Glutamatergic neuron (in vitro differentiated cells): ENCODE measurements around the gene MRPL37. TPM values are rescaled to one million over a fixed set of nuclear protein-coding genes. Genes with fewer than 3 reads are reported as not detected.

Source experiments
- DNase-seq: peaks from one replicate; pipeline ENCODE4 v3.0.0; 2022
- H3K27ac Mint-ChIP-seq: one replicate; pipeline ENCODE4 v1.8.0; 2020; ENCODE audit warnings: mild to moderate bottlenecking, mixed read lengths, inconsistent platforms; ENCODE audit not compliant: unreplicated experiment
- H3K27me3 Mint-ChIP-seq: one replicate; pipeline ENCODE4 v1.8.0; 2020; ENCODE audit warnings: mild to moderate bottlenecking, moderate library complexity, mixed read lengths, inconsistent platforms; ENCODE audit not compliant: unreplicated experiment
- H3K36me3 Mint-ChIP-seq: one replicate; pipeline ENCODE4 v1.8.0; 2020; ENCODE audit warnings: mild to moderate bottlenecking, mixed read lengths, inconsistent platforms; ENCODE audit not compliant: unreplicated experiment
- H3K4me1 Mint-ChIP-seq: one replicate; pipeline ENCODE4 v1.8.0; 2020; ENCODE audit warnings: mild to moderate bottlenecking, low read depth, mixed read lengths, inconsistent platforms; ENCODE audit not compliant: unreplicated experiment
- H3K4me3 Mint-ChIP-seq: one replicate; pipeline ENCODE4 v1.8.0; 2020; ENCODE audit warnings: mild to moderate bottlenecking, mixed read lengths, inconsistent platforms; ENCODE audit not compliant: unreplicated experiment
- H3K9me3 Mint-ChIP-seq: one replicate; pipeline ENCODE4 v1.8.0; 2020; ENCODE audit warnings: mild to moderate bottlenecking, moderate library complexity, mixed read lengths, inconsistent platforms; ENCODE audit not compliant: unreplicated experiment
- CTCF ChIP-seq: fragments of 200-600 bp; sonication (generic); IDR thresholded peaks from one replicate; pipeline ENCODE4 v1.5.0; 2021; ENCODE audit not compliant: partially characterized antibody, unreplicated experiment
- total RNA-seq: library from RNA; stranded (reverse); fragmentation: NEBNext Ultra II Directional; extraction: Animal tissue kit (Norgen Biotek cat#: 25700); gene quantifications from one replicate; pipeline ENCODE4 v1.2.1, GENCODE V29; 2021; ENCODE audit not compliant: unreplicated experiment

MRPL37 gene
- total RNA-seq, 1 donor from 2014 or later = 50.9 TPM

DNA sequence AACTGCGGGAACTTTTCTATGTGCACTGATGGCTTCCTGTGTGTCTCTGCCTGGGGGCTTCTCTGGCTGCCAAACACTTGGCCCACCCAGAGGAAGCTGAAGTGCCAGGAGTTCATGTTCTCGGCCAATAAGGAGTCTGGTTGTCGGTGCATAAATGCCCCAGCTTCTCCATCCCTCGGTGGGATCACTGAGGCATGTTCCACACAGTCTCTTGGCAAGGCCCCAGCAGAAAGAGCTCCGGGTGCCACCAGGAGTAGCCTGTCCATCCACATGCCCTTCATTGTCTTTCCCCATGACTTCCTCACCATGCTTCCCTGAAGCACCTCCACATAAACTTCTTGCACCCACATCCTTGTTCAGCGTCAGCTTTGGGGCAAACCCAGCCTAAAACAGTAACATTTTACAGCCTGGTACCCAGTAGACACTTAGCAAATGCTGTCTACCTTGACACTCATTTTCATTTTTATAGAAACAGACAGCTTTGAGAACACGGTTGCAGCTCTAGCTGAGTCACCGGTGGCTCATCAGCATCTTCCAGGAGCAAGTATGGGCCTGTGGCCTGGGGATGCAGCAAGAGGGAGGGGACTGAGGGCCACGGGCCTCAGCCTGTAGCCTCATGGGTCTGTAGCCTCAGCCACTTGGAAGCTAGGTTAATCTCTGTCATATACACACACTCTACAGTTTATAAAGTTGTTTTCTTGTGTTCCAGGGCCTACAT, 32.4 kb upstream of the MRPL37 start:
- Mint-ChIP-seq H3K36me3 (no peaks in the 10 kb centered on the region), H3K27ac (no peak overlapping the region), H3K9me3 (peaks cover 1% of the 10 kb centered on the region), H3K4me3 (no peak overlapping the region), H3K27me3 (peaks cover 2% of the 10 kb centered on the region), H3K4me1 (peaks cover 4% of the 10 kb centered on the region)
- TF ChIP-seq CTCF = no peak
- DNase-seq = no peak

GRCh38 chr1:54168206-54168965, 31.6 kb upstream of the MRPL37 start:
- Mint-ChIP-seq H3K27ac (no peak overlapping the region), H3K4me3 (no peak overlapping the region), H3K27me3 (peaks cover 2% of the 10 kb centered on the region), H3K36me3 (no peaks in the 10 kb centered on the region), H3K9me3 (peaks cover 2% of the 10 kb centered on the region), H3K4me1 (peaks cover 3% of the 10 kb centered on the region)
- no peak for TF ChIP-seq CTCF
- DNase-seq = no peak

GRCh38 chr1:54169068-54169467, 30.9 kb upstream of the MRPL37 start:
- Mint-ChIP-seq H3K4me3 (no peak overlapping the region), H3K9me3 (peaks cover 2% of the 10 kb centered on the region), H3K4me1 (peaks cover 1% of the 10 kb centered on the region), H3K36me3 (no peaks in the 10 kb centered on the region), H3K27ac (no peak overlapping the region), H3K27me3 (no peaks in the 10 kb centered on the region)
- TF ChIP-seq CTCF = no peak
- no peak for DNase-seq

- no peak overlapping the region for H3K27ac Mint-ChIP-seq
- DNase-seq = no peak
- H3K9me3 Mint-ChIP-seq = peaks cover 2% of the 10 kb centered on the region
- TF ChIP-seq CTCF = no peak
- no peak overlapping the region for H3K4me3 Mint-ChIP-seq
- peaks cover 1% of the 10 kb centered on the region for H3K4me1 Mint-ChIP-seq
- H3K27me3 Mint-ChIP-seq = no peaks in the 10 kb centered on the region
- H3K36me3 Mint-ChIP-seq = no peaks in the 10 kb centered on the region
Observed at GRCh38 chr1:54171016-54171415, 29.0 kb upstream of the MRPL37 start.

GRCh38 chr1:54171606-54172005, 28.4 kb upstream of the MRPL37 start:
- Mint-ChIP-seq H3K4me3 (no peak overlapping the region), H3K27ac (no peak overlapping the region), H3K9me3 (peaks cover 2% of the 10 kb centered on the region), H3K4me1 (peaks cover 1% of the 10 kb centered on the region), H3K27me3 (no peaks in the 10 kb centered on the region), H3K36me3 (no peaks in the 10 kb centered on the region)
- DNase-seq = no peak
- TF ChIP-seq CTCF = no peak
